GM21825 (cell line): ENCODE measurements around the gene CCDC92.

Experiments
- ATAC-seq: cut with Tn5 transposase; IDR thresholded peaks from one replicate; pipeline ENCODE4 v1.9.1; 2021; ENCODE audit warnings: mild to moderate bottlenecking, moderate library complexity; ENCODE audit not compliant: unreplicated experiment

CCDC92 gene

GRCh38 chr12:123937707-123938591 is 34.7 kb downstream of the CCDC92 start:
- no peak for ATAC-seq

GRCh38 chr12:123936956-123937706 is 35.5 kb downstream of the CCDC92 start:
- ATAC-seq, result no peak

- no peak for ATAC-seq
Measured at GRCh38 chr12:123936471-123936870, 36.2 kb downstream of the CCDC92 start.

- ATAC-seq, result no peak
Measured at GRCh38 chr12:123935956-123936355, 36.7 kb downstream of the CCDC92 start.

GRCh38 chr12:123934829-123935228 is 37.8 kb downstream of the CCDC92 start:
- ATAC-seq, result no peak

GRCh38 chr12:123934016-123934620 is 38.5 kb downstream of the CCDC92 start:
- no peak for ATAC-seq

GRCh38 chr12:123933214-123933613 is 39.4 kb downstream of the CCDC92 start:
- no peak for ATAC-seq

GRCh38 chr12:123931686-123932321 is 40.8 kb downstream of the CCDC92 start:
- ATAC-seq, result no peak

- ATAC-seq, result no peak
Measured at GRCh38 chr12:123929946-123930583, 42.6 kb downstream of the CCDC92 start.

GRCh38 chr12:123928897-123929296 is 43.7 kb downstream of the CCDC92 start:
- no peak for ATAC-seq

- ATAC-seq, result no peak
Measured at GRCh38 chr12:123928274-123928865, 44.3 kb downstream of the CCDC92 start.

- ATAC-seq, result no peak
Measured at GRCh38 chr12:123924539-123924938, 48.1 kb downstream of the CCDC92 start.

- no peak for ATAC-seq
Measured at GRCh38 chr12:123923927-123924326, 48.7 kb downstream of the CCDC92 start.

- no peak for ATAC-seq
Measured at GRCh38 chr12:123923038-123923437, 49.6 kb downstream of the CCDC92 start.

GRCh38 chr12:123919980-123920360 is 52.7 kb downstream of the CCDC92 start:
- ATAC-seq, result no peak

- ATAC-seq, result no peak
Measured at GRCh38 chr12:123917337-123917850, 55.2 kb downstream of the CCDC92 start.

- no peak for ATAC-seq
Measured at GRCh38 chr12:123916729-123917128, 55.9 kb downstream of the CCDC92 start.

- ATAC-seq, result no peak
Measured at GRCh38 chr12:123914726-123915333, 57.8 kb downstream of the CCDC92 start.
